ENCODE data around the gene L3MBTL4.

Gene L3MBTL4

DNA sequence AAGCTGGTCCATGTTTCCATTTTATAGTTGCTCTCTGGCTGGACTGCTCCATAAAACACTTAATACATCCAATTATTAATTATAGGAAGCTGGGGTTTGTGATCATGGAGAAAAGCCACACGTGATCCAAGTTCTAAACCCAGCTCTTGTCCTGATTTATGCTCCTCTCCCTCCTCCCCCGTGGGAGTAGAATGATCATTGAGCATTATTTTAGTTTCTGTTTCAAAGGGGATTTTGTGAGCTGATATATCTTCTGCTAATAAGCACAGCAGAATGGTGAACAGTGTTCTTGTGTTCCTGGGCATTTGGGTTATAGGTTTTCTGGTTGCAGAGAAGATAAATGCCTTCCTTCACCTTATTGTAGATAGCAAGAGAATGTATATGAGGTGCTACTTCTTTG lies 383.7 kb downstream of the L3MBTL4 start:
- DNase-seq (ENCODE audit: insufficient read length) (no peak), FAIRE-seq (peak; percentile 33)
- no peak for TF ChIP-seq POLR2AphosphoS5 (IDR thresholded peaks at IDR 0.05; ENCODE audit: low read depth, low read length)
- TF ChIP-seq TAF1 (IDR thresholded peaks at IDR 0.05; ENCODE audit: borderline replicate concordance, low read depth, low read length) = no peak
- no peak for TF ChIP-seq POLR2A (IDR thresholded peaks at IDR 0.05; ENCODE audit: low read depth, low read length)

DNA sequence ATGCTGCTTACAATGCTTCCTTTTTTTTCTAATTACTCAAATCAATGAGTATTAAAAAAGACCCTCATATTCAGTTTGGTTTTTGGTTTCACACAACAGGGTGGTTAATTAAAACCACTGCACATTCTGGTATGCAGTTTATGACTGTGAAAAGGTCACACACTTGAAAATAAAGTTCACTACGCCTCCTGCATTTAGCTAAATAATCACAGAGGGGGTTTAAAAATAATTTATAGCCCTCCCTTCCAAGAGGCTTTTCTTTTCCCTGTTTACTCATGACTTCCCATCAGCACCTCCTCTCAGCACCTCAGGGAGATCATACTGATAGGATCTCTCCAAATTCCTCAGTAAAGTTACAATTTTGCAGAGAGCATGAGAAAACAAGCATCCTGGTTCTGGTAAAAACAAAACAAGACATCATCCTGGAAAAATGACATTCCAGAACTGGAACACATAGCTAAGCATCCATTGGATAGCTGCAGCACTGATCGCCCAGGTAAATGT lies 389.9 kb downstream of the L3MBTL4 start:
- FAIRE-seq = no peak
- TF ChIP-seq POLR2A (IDR thresholded peaks at IDR 0.05; ENCODE audit: low read depth, low read length) (no peak), POLR2AphosphoS5 (IDR thresholded peaks at IDR 0.05; ENCODE audit: low read depth, low read length) (no peak), TAF1 (IDR thresholded peaks at IDR 0.05; ENCODE audit: borderline replicate concordance, low read depth, low read length) (no peak)

DNA sequence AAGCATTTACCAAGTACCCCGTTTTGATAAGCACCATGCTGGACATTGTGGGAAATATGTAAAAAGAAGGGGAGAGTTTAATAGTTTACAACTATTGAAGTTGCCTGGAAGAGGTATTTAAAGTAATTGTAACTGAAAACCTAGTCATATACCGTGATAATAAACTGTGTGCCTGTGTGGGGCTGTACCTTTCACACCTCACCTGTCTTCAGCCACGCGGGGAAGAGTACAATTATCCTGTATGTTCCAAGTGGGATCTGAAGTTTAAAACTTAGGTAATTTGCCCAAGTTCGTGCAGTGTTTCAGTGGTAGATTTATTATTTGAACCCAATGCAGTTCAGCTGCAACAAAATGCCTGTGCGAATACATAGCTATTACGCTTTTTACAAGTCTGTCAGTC lies 391.2 kb downstream of the L3MBTL4 start:
- FAIRE-seq (no peak), DNase-seq (ENCODE audit: insufficient read length) (no peak)
- no peak for TF ChIP-seq POLR2AphosphoS5 (IDR thresholded peaks at IDR 0.05; ENCODE audit: low read depth, low read length)
- TF ChIP-seq TAF1 (IDR thresholded peaks at IDR 0.05; ENCODE audit: borderline replicate concordance, low read depth, low read length) = no peak
- no peak for TF ChIP-seq POLR2A (IDR thresholded peaks at IDR 0.05; ENCODE audit: low read depth, low read length)

More for the DNA sequence above, 389.9 kb downstream of the L3MBTL4 start:
- no peak for DNase-seq (ENCODE audit: insufficient read length)

DNA sequence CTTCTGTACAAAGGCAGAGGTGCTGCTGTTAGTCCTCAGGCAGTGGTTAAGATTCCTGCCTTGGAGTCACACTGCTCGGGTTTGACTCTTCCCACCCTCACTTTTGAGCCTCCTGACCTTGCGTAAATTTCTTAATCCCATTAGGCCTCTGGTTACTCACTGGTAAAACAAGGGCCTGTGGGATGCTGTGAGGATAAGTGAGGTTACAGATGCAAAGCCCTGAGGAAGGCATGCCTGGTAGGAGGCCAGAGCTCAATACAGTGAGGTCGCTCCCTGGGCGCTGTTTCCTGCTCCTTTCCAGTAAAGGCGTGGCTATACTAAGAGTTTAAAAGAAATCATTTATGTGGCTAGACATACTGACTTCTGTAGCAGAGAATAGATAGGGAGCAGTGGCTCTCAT lies 391.9 kb downstream of the L3MBTL4 start:
- no peak for DNase-seq (ENCODE audit: insufficient read length)
- FAIRE-seq = no peak
- no peak for TF ChIP-seq POLR2AphosphoS5 (IDR thresholded peaks at IDR 0.05; ENCODE audit: low read depth, low read length)
- no peak for TF ChIP-seq POLR2A (IDR thresholded peaks at IDR 0.05; ENCODE audit: low read depth, low read length)

DNA sequence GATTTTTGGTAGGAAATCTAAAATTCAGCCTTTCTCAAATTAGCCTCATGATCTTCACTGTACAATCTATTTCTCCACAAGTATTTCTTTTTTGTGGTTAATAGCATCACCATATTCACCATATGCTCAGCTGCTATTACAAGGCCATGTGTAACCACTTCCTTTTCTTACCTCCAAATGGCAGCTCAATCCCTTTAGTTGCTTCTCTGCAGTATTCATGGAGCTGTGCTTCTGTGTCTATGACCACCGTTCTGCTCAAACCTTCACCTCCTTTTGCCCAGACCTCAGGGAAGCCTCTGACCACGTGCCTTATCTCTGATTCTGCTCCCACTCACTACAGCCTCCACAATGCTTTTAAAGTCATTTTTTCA lies 392.7 kb downstream of the L3MBTL4 start:
- no peak for TF ChIP-seq TAF1 (IDR thresholded peaks at IDR 0.05; ENCODE audit: borderline replicate concordance, low read depth, low read length)
- TF ChIP-seq POLR2AphosphoS5 (IDR thresholded peaks at IDR 0.05; ENCODE audit: low read depth, low read length) = no peak
- TF ChIP-seq POLR2A (IDR thresholded peaks at IDR 0.05; ENCODE audit: low read depth, low read length) = no peak
- DNase-seq (ENCODE audit: insufficient read length) (no peak), FAIRE-seq (peak; percentile 72)

DNA sequence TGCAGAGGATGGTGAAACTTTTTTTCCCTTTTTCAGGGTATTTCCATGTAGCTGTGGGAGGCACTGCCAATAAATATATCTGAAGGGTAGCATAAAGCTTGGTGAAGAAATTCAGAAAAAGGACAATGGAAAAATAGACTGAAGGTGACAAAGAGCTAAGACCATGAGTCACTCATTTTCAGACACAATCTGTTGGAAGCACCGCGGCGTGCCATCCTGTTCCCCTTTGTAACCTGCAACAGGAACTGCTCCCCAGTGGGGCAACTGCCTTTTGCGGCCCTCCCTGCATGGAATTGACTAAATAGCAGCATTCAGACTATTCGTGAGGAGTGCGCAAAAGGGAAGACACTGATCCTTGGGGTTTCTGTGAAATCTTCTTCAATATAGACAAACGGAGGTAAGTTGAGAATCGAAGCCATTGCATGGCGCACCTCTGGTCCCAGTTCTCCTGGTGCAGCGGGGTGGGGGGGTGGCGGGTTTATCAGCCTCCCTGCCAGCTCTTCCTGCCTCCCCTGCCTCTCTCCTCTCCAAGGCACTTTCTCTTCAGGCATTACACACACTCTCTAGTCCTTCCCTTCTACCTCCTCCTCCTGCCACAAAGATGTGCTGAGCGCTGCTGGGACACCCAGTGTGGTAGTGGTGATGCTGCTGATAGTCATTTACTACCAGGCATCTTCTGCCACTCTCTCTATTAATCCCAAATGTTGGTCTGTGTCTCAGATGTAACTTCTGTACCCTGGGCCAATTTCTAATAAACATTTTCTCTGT lies 393.2 kb downstream of the L3MBTL4 start:
- DNase-seq (ENCODE audit: insufficient read length) (no peak), FAIRE-seq (no peak)
- TF ChIP-seq POLR2A (IDR thresholded peaks at IDR 0.05; ENCODE audit: low read depth, low read length) (no peak), POLR2AphosphoS5 (IDR thresholded peaks at IDR 0.05; ENCODE audit: low read depth, low read length) (no peak), TAF1 (IDR thresholded peaks at IDR 0.05; ENCODE audit: borderline replicate concordance, low read depth, low read length) (no peak)

DNA sequence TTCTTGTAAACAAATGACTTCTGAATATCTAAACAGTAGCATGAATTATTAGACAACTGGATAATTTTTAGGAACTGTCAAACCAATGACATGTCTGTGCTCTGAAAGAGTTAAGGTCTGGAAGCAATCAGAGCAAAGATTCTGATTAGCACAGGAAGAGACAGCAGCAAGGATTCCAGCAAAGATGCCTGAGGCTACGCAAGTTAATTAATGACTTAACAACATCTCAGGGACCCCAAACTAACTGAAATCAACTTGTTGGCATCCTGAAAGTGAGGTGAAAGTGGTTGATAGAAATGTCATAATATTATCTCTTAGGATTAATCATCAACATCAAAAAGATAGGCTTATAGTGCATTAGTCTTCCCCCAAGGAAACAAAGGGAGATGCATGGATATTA lies 396.0 kb downstream of the L3MBTL4 start:
- no peak for TF ChIP-seq TAF1 (IDR thresholded peaks at IDR 0.05; ENCODE audit: borderline replicate concordance, low read depth, low read length)
- no peak for TF ChIP-seq POLR2A (IDR thresholded peaks at IDR 0.05; ENCODE audit: low read depth, low read length)
- no peak for TF ChIP-seq POLR2AphosphoS5 (IDR thresholded peaks at IDR 0.05; ENCODE audit: low read depth, low read length)
- DNase-seq (ENCODE audit: insufficient read length) = no peak

DNA sequence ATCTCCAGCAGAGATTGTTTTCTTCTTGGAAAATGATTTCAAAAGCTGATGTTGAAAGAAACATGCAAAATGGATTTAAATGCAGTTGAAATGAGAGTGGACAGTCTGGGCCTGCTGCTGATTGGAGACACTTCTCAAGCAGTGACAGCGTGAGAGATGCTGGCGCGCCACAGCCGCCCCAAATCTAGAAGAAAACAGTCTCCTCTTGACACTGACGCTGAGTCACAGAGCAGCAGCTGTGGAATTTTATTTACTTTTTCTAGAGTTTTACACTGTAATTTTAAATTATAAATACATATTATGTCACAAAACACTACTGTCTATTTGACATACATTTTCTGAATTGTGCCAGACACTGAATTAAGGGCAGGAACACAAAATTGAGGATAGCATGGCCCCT lies 397.5 kb downstream of the L3MBTL4 start:
- TF ChIP-seq POLR2A (IDR thresholded peaks at IDR 0.05; ENCODE audit: low read depth, low read length) = no peak
- no peak for TF ChIP-seq TAF1 (IDR thresholded peaks at IDR 0.05; ENCODE audit: borderline replicate concordance, low read depth, low read length)
- FAIRE-seq (no peak), DNase-seq (ENCODE audit: insufficient read length) (no peak)

More for the DNA sequence above, 396.0 kb downstream of the L3MBTL4 start:
- no peak for FAIRE-seq

DNA sequence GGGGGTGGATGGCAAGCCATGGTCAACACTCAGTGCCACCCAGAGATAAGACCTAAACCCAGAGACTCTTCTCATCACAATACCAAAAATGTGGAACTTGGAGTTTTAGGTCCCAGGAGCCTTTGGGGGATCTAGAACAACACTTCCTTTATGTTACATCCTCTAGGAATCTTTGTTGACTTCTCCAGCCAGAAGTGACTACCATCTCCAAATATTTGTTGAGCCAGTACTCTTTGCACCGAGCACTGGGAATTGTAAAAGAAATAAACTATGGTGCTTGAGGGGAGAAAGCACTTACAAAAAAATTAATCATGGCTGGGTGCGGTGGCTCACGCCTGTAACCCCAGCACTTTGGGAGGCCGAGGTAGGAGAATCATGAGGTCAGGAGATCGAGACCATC lies 399.3 kb downstream of the L3MBTL4 start:
- no peak for TF ChIP-seq TAF1 (IDR thresholded peaks at IDR 0.05; ENCODE audit: borderline replicate concordance, low read depth, low read length)
- TF ChIP-seq POLR2AphosphoS5 (IDR thresholded peaks at IDR 0.05; ENCODE audit: low read depth, low read length) = no peak
- TF ChIP-seq POLR2A (IDR thresholded peaks at IDR 0.05; ENCODE audit: low read depth, low read length) = no peak
- DNase-seq (ENCODE audit: insufficient read length) (no peak), FAIRE-seq (no peak)

DNA sequence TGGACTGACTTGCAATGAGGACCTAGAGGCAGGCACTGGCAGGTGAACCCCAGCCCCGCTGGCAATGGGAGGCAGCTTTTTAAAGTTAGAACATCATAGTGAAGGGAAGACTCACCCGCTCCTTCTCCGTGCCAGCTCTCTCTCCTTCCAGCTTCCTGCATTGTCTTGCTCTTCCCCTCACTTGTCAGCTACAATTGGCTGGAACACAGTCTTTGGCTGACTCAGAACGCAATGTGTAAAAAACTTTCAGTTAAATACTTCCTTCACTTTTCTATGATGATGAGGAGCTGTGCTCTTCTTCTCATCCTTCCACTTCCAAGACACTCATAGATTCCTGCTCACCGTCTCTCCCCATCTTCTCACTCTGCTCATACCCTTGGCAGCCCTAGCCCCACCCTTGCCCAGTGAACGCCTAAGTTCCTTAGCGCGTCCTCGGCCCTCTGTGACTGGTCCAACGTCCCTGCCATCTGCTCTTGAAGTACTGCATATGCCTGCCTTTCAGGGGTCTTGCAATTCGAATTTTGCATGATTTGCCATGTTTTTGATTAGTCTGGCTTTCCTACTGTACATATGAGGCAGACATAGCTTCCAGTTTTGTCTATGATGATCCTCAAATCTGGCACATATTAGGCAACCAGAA lies 401.4 kb downstream of the L3MBTL4 start:
- DNase-seq (ENCODE audit: insufficient read length) (no peak), FAIRE-seq (no peak)
- TF ChIP-seq TAF1 (IDR thresholded peaks at IDR 0.05; ENCODE audit: borderline replicate concordance, low read depth, low read length) (no peak), POLR2A (IDR thresholded peaks at IDR 0.05; ENCODE audit: low read depth, low read length) (no peak), POLR2AphosphoS5 (IDR thresholded peaks at IDR 0.05; ENCODE audit: low read depth, low read length) (no peak)

DNA sequence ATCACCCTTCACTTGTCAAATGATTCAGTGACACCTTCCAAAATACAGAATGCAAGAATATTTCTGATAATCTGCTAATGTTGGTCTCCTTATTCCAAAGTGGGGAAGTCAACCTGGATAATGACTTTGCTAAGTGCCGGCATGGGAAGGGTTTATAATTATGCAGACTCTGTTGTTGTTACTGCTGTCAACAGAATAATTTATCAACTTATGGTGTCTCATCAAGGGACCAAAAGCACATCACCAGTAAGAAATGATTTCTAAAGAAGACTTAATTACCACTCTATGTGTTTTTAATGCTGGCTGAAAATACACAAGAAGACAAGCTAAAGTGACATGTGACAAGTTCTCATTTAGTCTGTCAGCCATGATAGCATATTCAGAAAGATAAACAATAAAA lies 403.8 kb downstream of the L3MBTL4 start:
- FAIRE-seq = no peak
- DNase-seq (ENCODE audit: insufficient read length) = no peak
- TF ChIP-seq POLR2A (IDR thresholded peaks at IDR 0.05; ENCODE audit: low read depth, low read length) (no peak), TAF1 (IDR thresholded peaks at IDR 0.05; ENCODE audit: borderline replicate concordance, low read depth, low read length) (no peak), POLR2AphosphoS5 (IDR thresholded peaks at IDR 0.05; ENCODE audit: low read depth, low read length) (no peak)

DNA sequence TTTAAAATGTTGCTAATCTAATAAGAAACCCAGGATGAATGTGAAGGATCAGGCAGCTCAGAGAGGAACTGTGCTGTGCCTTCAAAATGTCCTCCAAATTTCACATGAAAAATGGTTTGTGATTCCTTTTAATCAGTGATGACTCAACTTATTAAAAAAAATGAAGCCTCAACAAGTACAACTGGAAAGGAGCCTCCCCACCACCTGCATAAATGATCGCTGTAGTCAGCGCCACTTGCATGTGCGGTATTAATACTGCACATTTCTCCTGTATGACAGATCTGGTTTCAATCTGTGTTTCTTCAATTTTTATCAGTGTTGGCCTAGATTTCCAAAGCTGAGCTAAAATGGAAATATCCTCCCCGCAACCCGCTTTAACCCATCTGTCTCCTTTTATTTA lies 404.4 kb downstream of the L3MBTL4 start:
- FAIRE-seq = no peak
- DNase-seq (ENCODE audit: insufficient read length) = no peak
- no peak for TF ChIP-seq TAF1 (IDR thresholded peaks at IDR 0.05; ENCODE audit: borderline replicate concordance, low read depth, low read length)
- no peak for TF ChIP-seq POLR2A (IDR thresholded peaks at IDR 0.05; ENCODE audit: low read depth, low read length)
- TF ChIP-seq POLR2AphosphoS5 (IDR thresholded peaks at IDR 0.05; ENCODE audit: low read depth, low read length) = no peak

All from GM12892 (cell line).